Right atrium auricular region (tissue), 2 donors: ENCODE measurements around the gene ALG12. TPM values are rescaled to one million over a fixed set of nuclear protein-coding genes. Genes with fewer than 3 reads are reported as not detected.

Source experiments
- DNase-seq: peaks from one replicate; pipeline ENCODE4 v3.0.0-alpha.2; 2019; ENCODE audit warnings: low spot score
- H3K27ac ChIP-seq, 2 donors: fragments of 200-600 bp; sonication (generic); 1 replicate in 1 of 2; 2 replicates in 1 of 2; pipeline ENCODE4 v1.5.1; 2016 to 2019
- H3K27me3 ChIP-seq, 2 donors: fragments of 200-600 bp; sonication (generic); one replicate each; pipeline versions ENCODE4 v1.5.1 to v1.6.0; 2017 to 2019
- H3K36me3 ChIP-seq: fragments of 200-600 bp; sonication (generic); one replicate; pipeline ENCODE4 v1.5.1; 2016
- H3K4me1 ChIP-seq, 2 donors: fragments of 200-600 bp; sonication (generic); one replicate each; pipeline versions ENCODE4 v1.5.1 to v1.6.0; 2017 to 2019
- H3K4me3 ChIP-seq, 2 donors: fragments of 200-600 bp; sonication (generic); 1 replicate in 1 of 2; 2 replicates in 1 of 2; pipeline ENCODE4 v1.5.1; 2017 to 2019; ENCODE audit warnings: mild to moderate bottlenecking in 1 of 2, moderate library complexity in 1 of 2
- H3K9me3 ChIP-seq, 2 donors: fragments of 200-600 bp; sonication (generic); one replicate each; pipeline ENCODE4 v1.5.1; 2019
- CTCF ChIP-seq, 2 donors: fragments of 200-600 bp; sonication (generic); IDR thresholded peaks; one replicate each; pipeline ENCODE4 v1.5.1; 2019; ENCODE audit warnings: antibody characterized with exemption in 2 of 2
- total RNA-seq, 2 donors: library from RNA; depleted of rRNA; stranded (reverse); fragments of >200 nt; gene quantifications; one replicate each; pipeline ENCODE4 v1.1.0, GENCODE V29; 2016

ALG12 gene
- total RNA-seq, 2 donors from 2014 or later, result 19.7 to 19.8 TPM

DNA sequence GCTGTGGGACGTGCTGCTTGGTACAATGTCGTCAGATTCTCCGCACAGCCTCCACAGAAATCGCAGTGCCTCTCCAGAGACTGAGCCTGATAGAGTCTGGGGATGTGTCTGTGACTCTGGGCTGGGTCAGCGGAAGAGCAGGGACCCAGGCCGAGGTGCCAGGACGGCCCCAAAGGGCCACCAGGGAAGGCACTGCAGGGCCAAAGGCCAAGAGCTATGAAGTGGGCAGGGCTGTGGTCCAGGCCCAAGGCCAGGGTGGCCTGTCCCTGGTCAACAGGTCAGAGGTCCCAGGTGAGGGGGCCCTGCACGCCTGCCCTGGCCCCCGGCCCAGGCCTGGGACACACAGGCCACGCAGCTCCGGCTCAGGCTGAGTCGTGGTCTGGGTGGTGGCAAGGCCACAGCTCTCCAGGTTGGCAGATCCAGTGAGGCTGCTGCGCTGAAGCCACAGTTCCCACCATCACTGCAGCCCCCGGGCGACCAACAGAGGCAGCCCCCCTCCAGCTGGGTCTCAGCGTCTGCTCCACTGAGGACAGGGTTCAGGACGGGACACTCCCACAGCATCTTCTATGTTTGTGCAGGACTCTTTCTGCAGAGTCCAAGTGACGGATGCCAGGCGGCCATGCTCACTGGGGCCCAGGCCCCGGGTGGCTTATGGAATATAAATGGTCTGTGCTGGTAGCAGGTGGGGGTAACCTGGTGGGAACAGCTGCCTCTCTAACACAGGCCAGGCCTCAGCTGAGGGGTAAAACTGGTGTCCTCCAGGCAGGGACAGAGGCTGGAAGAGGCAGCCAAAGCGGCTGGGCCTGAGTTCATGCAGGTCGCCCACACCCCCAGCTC lies 37.6 kb upstream of the ALG12 start:
- no peaks in the 10 kb centered on the region for H3K9me3 ChIP-seq
- H3K27ac ChIP-seq, result peak overlapping the region; percentile 90 to 95
- no peak for DNase-seq
- no peak for TF ChIP-seq CTCF (IDR thresholded peaks at IDR 0.05)
- no peaks in the 10 kb centered on the region for H3K36me3 ChIP-seq
- H3K4me1 ChIP-seq, result peaks cover 0 to 62% of the 10 kb centered on the region in 2 donors
- no peak overlapping the region for H3K4me3 ChIP-seq
- no peaks in the 10 kb centered on the region for H3K27me3 ChIP-seq

DNA sequence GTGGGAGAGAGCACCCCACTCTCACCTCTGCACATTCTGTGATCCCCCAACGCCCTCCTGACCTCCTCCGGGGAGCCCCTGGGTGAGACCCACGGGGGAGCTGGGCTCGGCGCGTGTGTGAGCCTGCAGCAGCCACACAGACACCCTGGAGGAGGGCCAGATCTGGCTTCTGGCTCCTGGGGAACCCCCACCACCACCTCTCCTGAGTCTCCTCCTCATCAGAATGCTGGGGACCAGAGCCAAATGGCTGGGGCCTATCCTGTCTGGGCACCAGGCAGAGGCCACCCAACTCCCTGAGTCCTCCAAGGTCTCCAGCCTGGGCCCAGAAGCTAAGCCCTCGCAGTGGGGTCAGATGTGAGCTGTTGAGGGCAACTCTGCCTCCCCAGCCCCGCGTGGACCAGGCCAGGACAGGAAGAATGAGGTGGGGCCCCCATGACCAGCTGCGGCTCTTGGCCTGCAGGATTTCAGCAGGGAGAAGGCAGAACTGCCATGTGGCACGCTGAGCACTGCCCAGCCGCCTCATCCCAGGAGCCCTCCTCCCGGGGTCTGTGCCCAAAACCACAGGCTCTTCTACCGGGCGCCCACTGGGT lies 36.8 kb upstream of the ALG12 start:
- Histone ChIP-seq H3K27me3 (no peaks in the 10 kb centered on the region), H3K36me3 (no peaks in the 10 kb centered on the region), H3K4me3 (no peak overlapping the region), H3K4me1 (peaks cover 0 to 62% of the 10 kb centered on the region in 2 donors), H3K27ac (peak overlapping the region; percentile 90 to 95), H3K9me3 (no peaks in the 10 kb centered on the region)
- no peak for DNase-seq
- TF ChIP-seq CTCF (IDR thresholded peaks at IDR 0.05), result no peak

- no peaks in the 10 kb centered on the region for H3K36me3 ChIP-seq
- no peak for TF ChIP-seq CTCF (IDR thresholded peaks at IDR 0.05)
Observed at GRCh38 chr22:49954354-49954753, 36.1 kb upstream of the ALG12 start.

DNA sequence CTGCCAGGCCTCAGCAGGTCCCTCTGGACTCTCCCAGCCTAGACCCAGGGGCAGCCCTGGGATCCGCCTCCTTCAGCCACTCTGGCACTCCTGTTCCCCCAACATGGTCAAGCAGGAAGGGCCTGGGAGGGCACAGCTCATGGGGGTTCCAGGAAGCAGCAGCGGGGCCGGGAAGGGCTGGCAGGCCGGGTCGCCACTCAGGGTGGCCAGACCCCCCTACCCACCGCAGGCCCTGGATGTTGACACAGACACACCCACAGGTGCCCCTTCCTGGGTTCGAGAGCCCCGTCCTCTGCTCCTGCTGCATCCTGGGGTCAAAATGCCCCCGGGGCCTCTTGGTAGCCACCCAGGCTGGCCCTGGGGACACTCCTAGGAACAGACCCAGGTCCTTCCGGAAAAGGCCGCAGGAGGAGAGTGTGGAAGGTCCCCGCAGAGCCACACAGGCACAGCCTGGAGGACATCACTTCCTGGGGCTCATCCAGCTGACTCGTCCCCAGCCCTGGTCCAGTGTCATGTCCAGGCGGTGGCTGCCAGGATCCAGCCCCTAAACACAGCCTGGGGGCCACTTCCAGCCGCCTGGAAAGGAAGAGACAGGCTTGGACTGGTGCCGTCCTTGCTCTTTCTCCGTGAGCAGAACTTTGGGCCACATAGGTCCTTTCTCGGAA lies 35.6 kb upstream of the ALG12 start:
- Histone ChIP-seq H3K9me3 (no peaks in the 10 kb centered on the region), H3K4me1 (peaks cover 0 to 50% of the 10 kb centered on the region in 2 donors), H3K4me3 (no peak overlapping the region), H3K27ac (peak overlapping the region; percentile 90 to 95), H3K36me3 (no peaks in the 10 kb centered on the region), H3K27me3 (no peaks in the 10 kb centered on the region)
- no peak for TF ChIP-seq CTCF (IDR thresholded peaks at IDR 0.05)
- no peak for DNase-seq

More at GRCh38 chr22:49954354-49954753, 36.1 kb upstream of the ALG12 start:
- Histone ChIP-seq H3K4me3 (no peak overlapping the region), H3K27me3 (no peaks in the 10 kb centered on the region), H3K4me1 (peaks cover 0 to 54% of the 10 kb centered on the region in 2 donors), H3K27ac (peak overlapping the region; percentile 90 to 95), H3K9me3 (no peaks in the 10 kb centered on the region)
- DNase-seq, result no peak

DNA sequence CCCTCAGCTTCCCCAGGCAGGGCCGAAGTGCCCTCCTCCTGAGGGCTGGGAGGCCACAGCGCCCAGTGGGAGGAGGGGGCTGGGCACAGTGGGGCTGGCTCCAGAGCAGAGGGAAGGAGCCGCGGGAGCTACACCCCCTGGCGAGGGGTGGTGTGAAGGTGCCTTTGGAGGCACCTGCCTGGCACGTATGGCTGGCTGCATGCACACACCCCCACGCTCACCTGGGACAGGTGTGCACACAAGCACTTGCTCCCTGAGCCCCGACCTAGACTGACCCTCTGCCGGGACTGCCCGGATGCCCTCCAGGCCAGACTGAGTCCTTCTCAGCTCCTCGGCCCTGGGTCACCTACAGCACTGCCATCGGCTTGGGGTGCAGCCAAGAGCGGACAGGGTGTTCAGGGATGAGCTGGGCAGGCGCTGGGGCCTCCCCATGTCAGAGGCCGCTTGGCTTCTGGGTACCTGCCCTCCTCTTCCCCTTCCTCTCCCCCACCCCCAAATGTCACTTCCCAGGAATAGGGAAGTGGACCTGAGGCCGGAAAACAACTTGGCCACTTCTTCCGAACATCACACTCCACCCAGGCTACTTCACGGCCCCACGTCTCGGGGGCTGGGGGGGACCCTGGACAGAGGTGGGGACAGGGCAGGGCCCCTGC lies 34.9 kb upstream of the ALG12 start:
- Histone ChIP-seq H3K36me3 (no peaks in the 10 kb centered on the region), H3K4me1 (peaks cover 0 to 50% of the 10 kb centered on the region in 2 donors), H3K27ac (peak overlapping the region; percentile 90 to 95), H3K9me3 (no peaks in the 10 kb centered on the region), H3K27me3 (no peaks in the 10 kb centered on the region), H3K4me3 (no peak overlapping the region)
- no peak for DNase-seq
- no peak for TF ChIP-seq CTCF (IDR thresholded peaks at IDR 0.05)
